ENCODE data around the gene MSMO1.

- TF ChIP-seq CTCF (IDR thresholded peaks at IDR 0.05) (no peak), POLR2AphosphoS5 (IDR thresholded peaks at IDR 0.05; ENCODE audit: insufficient read depth in 1 of 2, low read depth in 1 of 2) (no peak)
These were observed 9.3 kb downstream of the MSMO1 start for GRCh38 chr4:165336743-165337142.

Measured in vagina (tissue), 2 donors.